Kidney epithelial cell (primary cell): ENCODE measurements around the gene INPP5E. TPM values are rescaled to one million over a fixed set of nuclear protein-coding genes. Genes with fewer than 3 reads are reported as not detected.

Source experiments
- DNase-seq: peaks from one replicate; pipeline ENCODE4 v3.0.0-alpha.2; 2010; ENCODE audit warnings: low read depth
- H3K27me3 ChIP-seq: 2 replicates; pipeline ENCODE4 v1.6.0; 2011; ENCODE audit warnings: low read length; ENCODE audit not compliant: control insufficient read depth, insufficient read depth
- H3K36me3 ChIP-seq: 2 replicates; pipeline ENCODE4 v1.5.1; 2011; ENCODE audit warnings: low read length; ENCODE audit not compliant: control insufficient read depth, insufficient read depth
- H3K4me3 ChIP-seq: 2 replicates; pipeline ENCODE4 v1.5.1; 2011; ENCODE audit warnings: low read depth, mild to moderate bottlenecking, control low read depth, low read length
- CTCF ChIP-seq: IDR thresholded peaks from 2 replicates; pipeline ENCODE4 v1.5.1; 2011; ENCODE audit warnings: mild to moderate bottlenecking, moderate library complexity, low read length, control low read depth, inconsistent platforms; ENCODE audit not compliant: insufficient read depth, poor library complexity, severe bottlenecking
- total RNA-seq: library from RNA; depleted of rRNA; stranded (reverse); fragments of >200 nt; gene quantifications from 2 replicates; pipeline ENCODE4 v1.2.3, GENCODE V29; 2015

Gene INPP5E
- total RNA-seq, 1 donor from 2014 or later = 14.5 TPM

GRCh38 chr9:136482046-136482792 is 42.6 kb upstream of the INPP5E start:
- no peak for DNase-seq
- Histone ChIP-seq H3K27me3 (no peaks in the 10 kb centered on the region), H3K4me3 (peak overlapping the region; percentile 97), H3K36me3 (peaks cover 1% of the 10 kb centered on the region)
- no peak for TF ChIP-seq CTCF

- Histone ChIP-seq H3K4me3 (peak overlapping the region; percentile 97), H3K36me3 (peaks cover 1% of the 10 kb centered on the region), H3K27me3 (no peaks in the 10 kb centered on the region)
- DNase-seq = no peak
- TF ChIP-seq CTCF = no peak
These were observed 41.9 kb upstream of the INPP5E start for GRCh38 chr9:136481558-136481957.

GRCh38 chr9:136476369-136477150 is 36.9 kb upstream of the INPP5E start:
- no peaks in the 10 kb centered on the region for H3K27me3 ChIP-seq
- peaks cover 4% of the 10 kb centered on the region for H3K36me3 ChIP-seq
- TF ChIP-seq CTCF = no peak
- H3K4me3 ChIP-seq = no peak overlapping the region
- DNase-seq = no peak

GRCh38 chr9:136474974-136475865 is 35.6 kb upstream of the INPP5E start:
- peaks cover 5% of the 10 kb centered on the region for H3K36me3 ChIP-seq
- no peak for DNase-seq
- TF ChIP-seq CTCF = no peak
- H3K27me3 ChIP-seq = no peaks in the 10 kb centered on the region
- H3K4me3 ChIP-seq = no peak overlapping the region

GRCh38 chr9:136474021-136474640 is 34.5 kb upstream of the INPP5E start:
- no peak for DNase-seq
- Histone ChIP-seq H3K27me3 (no peaks in the 10 kb centered on the region), H3K4me3 (no peak overlapping the region), H3K36me3 (peaks cover 7% of the 10 kb centered on the region)
- TF ChIP-seq CTCF = no peak
